ENCODE measurements around the gene VMAC.

GRCh38 chr19:5900976-5901375 is 3.7 kb upstream of the VMAC start:
- TF ChIP-seq BACH1 (tag; IDR thresholded peaks at IDR 0.05) (no peak), ERF (CRISPR knock-in tag; IDR thresholded peaks at IDR 0.05) (no peak), UBTF (IDR thresholded peaks at IDR 0.05; ENCODE audit: borderline replicate concordance in 1 of 2, low read depth in 2 of 2, low read length in 2 of 2) (no peak), RUNX1 (IDR thresholded peaks at IDR 0.05; ENCODE audit: low read depth) (no peak), MAFF (IDR thresholded peaks at IDR 0.05; ENCODE audit: low read length) (no peak)
